ENCODE measurements around the gene SCN2B.

Gene SCN2B

GRCh38 chr11:118114266-118114665, 62.2 kb downstream of the SCN2B start:
- TF ChIP-seq SCRT2 (tag by site-specific recombination; IDR thresholded peaks at IDR 0.05) (peak; percentile 55; the same call in 1 of the 2 replicates), ZNF221 (tag by site-specific recombination; IDR thresholded peaks at IDR 0.05; ENCODE audit: borderline replicate concordance) (no peak), SCRT1 (tag by site-specific recombination; IDR thresholded peaks at IDR 0.05; ENCODE audit: borderline replicate concordance) (peak; percentile 38; the same call in 1 of the 2 replicates)
- ChIA-PET POLR2A (interaction anchor here (1.1 kb wide), 1 partner anchor 9 kb away, joined by 4 read pairs; no protein-coding TSS in a partner anchor), CTCF (interaction anchor here (0.6 to 1.3 kb wide), 3 partner anchors 15 to 307 kb away, joined by 3 read pairs; no protein-coding TSS in a partner anchor)
- no peak overlapping the region for H3K4me3 ChIP-seq (ENCODE audit: low read depth, low read length)
- H3K36me3 ChIP-seq (ENCODE audit: control insufficient read depth in 2 of 2, insufficient read depth in 1 of 2, low read length in 2 of 2), result no peaks in the 10 kb centered on the region
- H3K4me1 ChIP-seq (ENCODE audit: control insufficient read depth, insufficient read depth, low read length), result no peaks in the 10 kb centered on the region
- no peaks in the 10 kb centered on the region for H3K9me3 ChIP-seq (ENCODE audit: control insufficient read depth, insufficient read depth, low read depth, low read length)
- H3K27ac ChIP-seq (ENCODE audit: extremely low read depth, low read depth, low read length), result no peak overlapping the region

GRCh38 chr11:118112711-118113430, 63.6 kb downstream of the SCN2B start:
- Histone ChIP-seq H3K4me1 (ENCODE audit: control insufficient read depth, insufficient read depth, low read length) (no peaks in the 10 kb centered on the region), H3K4me3 (ENCODE audit: low read depth, low read length) (no peak overlapping the region), H3K9me3 (ENCODE audit: control insufficient read depth, insufficient read depth, low read depth, low read length) (no peaks in the 10 kb centered on the region), H3K27ac (ENCODE audit: extremely low read depth, low read depth, low read length) (no peak overlapping the region), H3K36me3 (ENCODE audit: control insufficient read depth in 2 of 2, insufficient read depth in 1 of 2, low read length in 2 of 2) (no peaks in the 10 kb centered on the region)
- CTCF ChIA-PET, result no interaction called here
- POLR2A ChIA-PET, result interaction anchor here (0.7 to 1.1 kb wide), 2 partner anchors 8 to 11 kb away, joined by 3 to 4 read pairs; no protein-coding TSS in a partner anchor
- TF ChIP-seq FEZF1 (tag by site-specific recombination; IDR thresholded peaks at IDR 0.05) (no peak), ZNF112 (tag by site-specific recombination; IDR thresholded peaks at IDR 0.05) (no peak), ZNF670 (tag by site-specific recombination; IDR thresholded peaks at IDR 0.05; ENCODE audit: low read depth) (no peak), ZNF571 (tag by site-specific recombination; IDR thresholded peaks at IDR 0.05) (no peak), BCL11B (tag by site-specific recombination; IDR thresholded peaks at IDR 0.05; ENCODE audit: low read depth) (no peak)

Measured in HEK293 (cell line).